K562 (cell line): ENCODE results near the gene TSTD1. TPM values are rescaled to one million over a fixed set of nuclear protein-coding genes. Genes with fewer than 3 reads are reported as not detected.

Experiments
- BRD4 ChIP-seq: fragments of 200-600 bp; sonication (generic); IDR thresholded peaks from 2 replicates; pipeline ENCODE4 v1.6.1; 2017; ENCODE audit warnings: inconsistent platforms
- CXXC5 ChIP-seq: fragments of 250-450 bp; sonication (Bioruptor Pico); IDR thresholded peaks from 2 replicates; pipeline ENCODE4 v1.8.0; 2022; ENCODE audit warnings: inconsistent platforms, mild to moderate bottlenecking, moderate library complexity
- GABPA ChIP-seq: fragments of 200-800 bp; sonication (Bioruptor generic); conservative IDR thresholded peaks from 2 replicates; pipeline ENCODE4 v1.6.1; 2016; ENCODE audit warnings: low read depth, missing genetic modification characterization, missing compliant biosample characterization
- HNRNPUL1 ChIP-seq: fragments of 200-400 bp; formaldehyde crosslinking; IDR thresholded peaks from 2 replicates; pipeline ENCODE4 v1.6.1; 2017; ENCODE audit warnings: low read length
- KDM2B ChIP-seq: fragments of 250-450 bp; sonication (Bioruptor Pico); IDR thresholded peaks from 2 replicates; pipeline ENCODE4 v1.8.0; 2021; ENCODE audit warnings: mild to moderate bottlenecking, moderate library complexity
- MEIS2 ChIP-seq: fragments of 450-650 bp; IDR thresholded peaks from 2 replicates; pipeline ENCODE4 v1.6.1; 2014; ENCODE audit warnings: mild to moderate bottlenecking; ENCODE audit not compliant: partially characterized antibody
- SETDB1 ChIP-seq: IDR thresholded peaks from one replicate; pipeline ENCODE4 v1.6.1; 2012; ENCODE audit warnings: low read length, control low read depth, inconsistent platforms
- STAT5A ChIP-seq: IDR thresholded peaks from 2 replicates; pipeline ENCODE4 v1.6.1; 2012; ENCODE audit warnings: low read length, inconsistent platforms, borderline replicate concordance
- TCF7 ChIP-seq: sonication (generic); IDR thresholded peaks from 2 replicates; pipeline ENCODE4 v1.6.1; 2016; ENCODE audit warnings: antibody characterized with exemption, borderline replicate concordance
- TRIM28 ChIP-seq: fragments of 450-650 bp; IDR thresholded peaks from 2 replicates; pipeline ENCODE4 v1.6.1; 2017
- ZKSCAN8 ChIP-seq: fragments of 200-800 bp; sonication (Bioruptor generic); IDR thresholded peaks from 2 replicates; pipeline ENCODE4 v1.6.1; 2016; ENCODE audit warnings: missing genetic modification characterization, missing compliant biosample characterization
- ZNF165 ChIP-seq: fragments of 250-450 bp; sonication (Bioruptor Pico); IDR thresholded peaks from 2 replicates; pipeline ENCODE4 v1.4.0; 2020; ENCODE audit warnings: borderline replicate concordance
- polyA plus RNA-seq, 8 experiments: library from polyadenylated mRNA; depleted of rRNA in 4 of 8; stranded (reverse) in 5 of 8; unstranded in 3 of 8; fragments of >200 nt; fragmentation: Nextera tagmentation in 2 of 8; fragmentation: Illumina TruSeq in 1 of 8; extraction: Ambion mirVana in 2 of 8; extraction: Trizol in 1 of 8; gene quantifications; 2 replicates each; pipeline versions ENCODE4 v1.2.1 to v1.2.3, GENCODE V29; 2011 to 2014; ENCODE audit warnings: inconsistent platforms in 1 of 8, missing spikeins in 1 of 8
- total RNA-seq, 7 experiments: library from RNA; depleted of rRNA in 6 of 7; stranded (reverse); fragments of >200 nt in 6 of 7; fragmentation: Illumina TruSeq in 2 of 7; extraction: Trizol in 2 of 7; gene quantifications; 2 replicates each; pipeline versions ENCODE4 v1.2.1 to v1.2.3, GENCODE V29; 2011 to 2021; ENCODE audit warnings: low replicate concordance in 1 of 7
- TF ChIP-seq, protein P1 (sequence below), 2 experiments: fragments of 450-650 bp in 1 of 2; IDR thresholded peaks; 2 replicates each; pipeline ENCODE4 v1.6.1; 2011 to 2017; ENCODE audit warnings: low read depth in 2 of 2, antibody characterized with exemption in 1 of 2, borderline replicate concordance in 1 of 2, low read length in 1 of 2, mild to moderate bottlenecking in 1 of 2, mixed read lengths in 1 of 2; ENCODE audit not compliant: control insufficient read depth in 1 of 2
- TF ChIP-seq, protein P2 (sequence below): fragments of 250-450 bp; sonication (Bioruptor Pico); IDR thresholded peaks from 2 replicates; pipeline ENCODE4 v1.4.0; 2020
- TF ChIP-seq, protein P3 (sequence below): fragments of 250-450 bp; sonication (Bioruptor Pico); IDR thresholded peaks from 2 replicates; pipeline ENCODE4 v1.8.0; 2022; ENCODE audit warnings: inconsistent platforms
- TF ChIP-seq, protein P4 (sequence below): IDR thresholded peaks from 2 replicates; pipeline ENCODE4 v1.6.1; 2011; ENCODE audit not compliant: insufficient read length; ENCODE audit errors: extremely low read depth

Gene TSTD1
- total and polyA plus RNA-seq, 9 of the 15 experiments (the other 6 are each of a cell fraction or from before 2014, with no cell fraction given) = 0.23 to 0.53 TPM; not detected in 7

DNA sequence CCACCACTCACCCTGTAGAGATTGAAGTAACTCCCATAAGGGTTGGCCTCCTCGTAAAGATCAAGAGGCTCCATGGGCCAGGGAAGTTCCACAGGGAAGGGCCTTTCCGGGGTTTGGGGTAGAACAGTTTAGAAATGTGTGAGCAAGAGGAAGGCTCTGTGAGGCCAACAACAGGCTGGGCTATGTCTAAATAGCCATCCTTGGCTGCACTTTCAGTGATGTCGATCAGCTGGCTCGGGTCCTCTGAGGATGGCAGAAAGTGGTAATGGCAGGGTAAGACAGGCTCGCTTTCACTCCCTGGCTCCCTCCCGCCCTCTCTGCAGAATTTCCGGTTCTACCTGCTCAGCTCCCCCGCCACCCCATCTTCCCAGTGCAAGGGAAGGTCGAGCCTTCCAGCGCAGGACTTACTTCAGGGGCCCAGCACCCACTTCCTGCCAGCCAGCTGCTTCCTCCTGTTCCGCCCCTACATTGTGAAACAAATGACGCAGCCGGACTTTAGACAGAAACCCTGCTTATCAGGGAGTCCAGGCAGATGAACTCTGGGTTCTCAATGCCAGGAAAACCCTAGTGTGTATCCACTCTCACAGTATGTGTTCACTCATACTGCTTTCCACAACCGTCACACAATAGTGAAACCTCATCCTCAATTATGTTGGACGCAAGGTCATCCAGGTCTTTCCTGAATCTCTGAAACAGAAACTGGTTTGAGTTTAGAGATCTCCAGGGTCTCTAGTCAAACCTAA is 25.1 kb downstream of the TSTD1 start (continued):
- TF ChIP-seq ZKSCAN8 (CRISPR knock-in tag) = peak; percentile 68; the same call in 1 of the 2 replicates
- no peak for TF ChIP-seq ZNF165
- no peak for TF ChIP-seq KDM2B (CRISPR knock-in tag)
- TF ChIP-seq, protein P1, sequence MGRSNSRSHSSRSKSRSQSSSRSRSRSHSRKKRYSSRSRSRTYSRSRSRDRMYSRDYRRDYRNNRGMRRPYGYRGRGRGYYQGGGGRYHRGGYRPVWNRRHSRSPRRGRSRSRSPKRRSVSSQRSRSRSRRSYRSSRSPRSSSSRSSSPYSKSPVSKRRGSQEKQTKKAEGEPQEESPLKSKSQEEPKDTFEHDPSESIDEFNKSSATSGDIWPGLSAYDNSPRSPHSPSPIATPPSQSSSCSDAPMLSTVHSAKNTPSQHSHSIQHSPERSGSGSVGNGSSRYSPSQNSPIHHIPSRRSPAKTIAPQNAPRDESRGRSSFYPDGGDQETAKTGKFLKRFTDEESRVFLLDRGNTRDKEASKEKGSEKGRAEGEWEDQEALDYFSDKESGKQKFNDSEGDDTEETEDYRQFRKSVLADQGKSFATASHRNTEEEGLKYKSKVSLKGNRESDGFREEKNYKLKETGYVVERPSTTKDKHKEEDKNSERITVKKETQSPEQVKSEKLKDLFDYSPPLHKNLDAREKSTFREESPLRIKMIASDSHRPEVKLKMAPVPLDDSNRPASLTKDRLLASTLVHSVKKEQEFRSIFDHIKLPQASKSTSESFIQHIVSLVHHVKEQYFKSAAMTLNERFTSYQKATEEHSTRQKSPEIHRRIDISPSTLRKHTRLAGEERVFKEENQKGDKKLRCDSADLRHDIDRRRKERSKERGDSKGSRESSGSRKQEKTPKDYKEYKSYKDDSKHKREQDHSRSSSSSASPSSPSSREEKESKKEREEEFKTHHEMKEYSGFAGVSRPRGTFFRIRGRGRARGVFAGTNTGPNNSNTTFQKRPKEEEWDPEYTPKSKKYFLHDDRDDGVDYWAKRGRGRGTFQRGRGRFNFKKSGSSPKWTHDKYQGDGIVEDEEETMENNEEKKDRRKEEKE (IDR thresholded peaks at IDR 0.05; ENCODE audit: borderline replicate concordance in 1 of 2, control insufficient read depth in 1 of 2, low read depth in 2 of 2, low read length in 1 of 2) = peak in 1 of 2 experiments; percentile 83; a peak in 1 of 4 replicates
- no peak for TF ChIP-seq SETDB1
- peak; percentile 52; the same call in 1 of the 2 replicates for TF ChIP-seq BRD4
- TF ChIP-seq TRIM28 = no peak
- TF ChIP-seq, protein P2, sequence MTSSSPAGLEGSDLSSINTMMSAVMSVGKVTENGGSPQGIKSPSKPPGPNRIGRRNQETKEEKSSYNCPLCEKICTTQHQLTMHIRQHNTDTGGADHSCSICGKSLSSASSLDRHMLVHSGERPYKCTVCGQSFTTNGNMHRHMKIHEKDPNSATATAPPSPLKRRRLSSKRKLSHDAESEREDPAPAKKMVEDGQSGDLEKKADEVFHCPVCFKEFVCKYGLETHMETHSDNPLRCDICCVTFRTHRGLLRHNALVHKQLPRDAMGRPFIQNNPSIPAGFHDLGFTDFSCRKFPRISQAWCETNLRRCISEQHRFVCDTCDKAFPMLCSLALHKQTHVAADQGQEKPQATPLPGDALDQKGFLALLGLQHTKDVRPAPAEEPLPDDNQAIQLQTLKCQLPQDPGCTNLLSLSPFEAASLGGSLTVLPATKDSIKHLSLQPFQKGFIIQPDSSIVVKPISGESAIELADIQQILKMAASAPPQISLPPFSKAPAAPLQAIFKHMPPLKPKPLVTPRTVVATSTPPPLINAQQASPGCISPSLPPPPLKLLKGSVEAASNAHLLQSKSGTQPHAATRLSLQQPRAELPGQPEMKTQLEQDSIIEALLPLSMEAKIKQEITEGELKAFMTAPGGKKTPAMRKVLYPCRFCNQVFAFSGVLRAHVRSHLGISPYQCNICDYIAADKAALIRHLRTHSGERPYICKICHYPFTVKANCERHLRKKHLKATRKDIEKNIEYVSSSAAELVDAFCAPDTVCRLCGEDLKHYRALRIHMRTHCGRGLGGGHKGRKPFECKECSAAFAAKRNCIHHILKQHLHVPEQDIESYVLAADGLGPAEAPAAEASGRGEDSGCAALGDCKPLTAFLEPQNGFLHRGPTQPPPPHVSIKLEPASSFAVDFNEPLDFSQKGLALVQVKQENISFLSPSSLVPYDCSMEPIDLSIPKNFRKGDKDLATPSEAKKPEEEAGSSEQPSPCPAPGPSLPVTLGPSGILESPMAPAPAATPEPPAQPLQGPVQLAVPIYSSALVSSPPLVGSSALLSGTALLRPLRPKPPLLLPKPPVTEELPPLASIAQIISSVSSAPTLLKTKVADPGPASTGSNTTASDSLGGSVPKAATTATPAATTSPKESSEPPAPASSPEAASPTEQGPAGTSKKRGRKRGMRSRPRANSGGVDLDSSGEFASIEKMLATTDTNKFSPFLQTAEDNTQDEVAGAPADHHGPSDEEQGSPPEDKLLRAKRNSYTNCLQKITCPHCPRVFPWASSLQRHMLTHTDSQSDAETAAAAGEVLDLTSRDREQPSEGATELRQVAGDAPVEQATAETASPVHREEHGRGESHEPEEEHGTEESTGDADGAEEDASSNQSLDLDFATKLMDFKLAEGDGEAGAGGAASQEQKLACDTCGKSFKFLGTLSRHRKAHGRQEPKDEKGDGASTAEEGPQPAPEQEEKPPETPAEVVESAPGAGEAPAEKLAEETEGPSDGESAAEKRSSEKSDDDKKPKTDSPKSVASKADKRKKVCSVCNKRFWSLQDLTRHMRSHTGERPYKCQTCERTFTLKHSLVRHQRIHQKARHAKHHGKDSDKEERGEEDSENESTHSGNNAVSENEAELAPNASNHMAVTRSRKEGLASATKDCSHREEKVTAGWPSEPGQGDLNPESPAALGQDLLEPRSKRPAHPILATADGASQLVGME (CRISPR knock-in tag) = 0 out of 2 replicates have a peak, but pooled peaks have one; percentile 44
- peak; percentile 94 for TF ChIP-seq GABPA
- peak; percentile 79; the same call in 1 of the 2 replicates for TF ChIP-seq TCF7
- peak; percentile 46 for TF ChIP-seq MEIS2
- TF ChIP-seq, protein P3, sequence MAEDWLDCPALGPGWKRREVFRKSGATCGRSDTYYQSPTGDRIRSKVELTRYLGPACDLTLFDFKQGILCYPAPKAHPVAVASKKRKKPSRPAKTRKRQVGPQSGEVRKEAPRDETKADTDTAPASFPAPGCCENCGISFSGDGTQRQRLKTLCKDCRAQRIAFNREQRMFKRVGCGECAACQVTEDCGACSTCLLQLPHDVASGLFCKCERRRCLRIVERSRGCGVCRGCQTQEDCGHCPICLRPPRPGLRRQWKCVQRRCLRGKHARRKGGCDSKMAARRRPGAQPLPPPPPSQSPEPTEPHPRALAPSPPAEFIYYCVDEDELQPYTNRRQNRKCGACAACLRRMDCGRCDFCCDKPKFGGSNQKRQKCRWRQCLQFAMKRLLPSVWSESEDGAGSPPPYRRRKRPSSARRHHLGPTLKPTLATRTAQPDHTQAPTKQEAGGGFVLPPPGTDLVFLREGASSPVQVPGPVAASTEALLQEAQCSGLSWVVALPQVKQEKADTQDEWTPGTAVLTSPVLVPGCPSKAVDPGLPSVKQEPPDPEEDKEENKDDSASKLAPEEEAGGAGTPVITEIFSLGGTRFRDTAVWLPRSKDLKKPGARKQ (CRISPR knock-in tag) = no peak
- TF ChIP-seq, protein P4, sequence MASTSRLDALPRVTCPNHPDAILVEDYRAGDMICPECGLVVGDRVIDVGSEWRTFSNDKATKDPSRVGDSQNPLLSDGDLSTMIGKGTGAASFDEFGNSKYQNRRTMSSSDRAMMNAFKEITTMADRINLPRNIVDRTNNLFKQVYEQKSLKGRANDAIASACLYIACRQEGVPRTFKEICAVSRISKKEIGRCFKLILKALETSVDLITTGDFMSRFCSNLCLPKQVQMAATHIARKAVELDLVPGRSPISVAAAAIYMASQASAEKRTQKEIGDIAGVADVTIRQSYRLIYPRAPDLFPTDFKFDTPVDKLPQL = no peak
- no peak for TF ChIP-seq HNRNPUL1
- TF ChIP-seq CXXC5 (CRISPR knock-in tag) = peak; percentile 88
- TF ChIP-seq STAT5A = peak; percentile 88
